Thoracic aorta (tissue), 2 donors: Measurements from ENCODE around the gene LAMB2. TPM values are rescaled to one million over a fixed set of nuclear protein-coding genes. Genes with fewer than 3 reads are reported as not detected.

Experiments used
- ATAC-seq: fragments of 150-250 bp; one replicate; pipeline ENCODE4 v1.8.0; 2017; ENCODE audit warnings: low read depth; ENCODE audit not compliant: insufficient number of reproducible peaks, low FRiP score
- DNase-seq: peaks from one replicate; pipeline ENCODE4 v3.0.0-alpha.2; 2020; ENCODE audit warnings: low spot score
- H3K27ac ChIP-seq, 2 donors: fragments of 200-600 bp; sonication (generic); 1 replicate in 1 of 2; 2 replicates in 1 of 2; pipeline ENCODE4 v1.5.1; 2016; ENCODE audit warnings: mild to moderate bottlenecking in 2 of 2, moderate library complexity in 2 of 2
- H3K27me3 ChIP-seq: fragments of 200-600 bp; sonication (generic); replicated peaks from 2 replicates; pipeline ENCODE4 v1.6.0; 2016; ENCODE audit warnings: mild to moderate bottlenecking; ENCODE audit not compliant: insufficient read depth
- H3K36me3 ChIP-seq: fragments of 200-600 bp; sonication (generic); one replicate; pipeline ENCODE4 v1.5.1; 2016
- H3K4me1 ChIP-seq, 2 donors: fragments of 200-600 bp; sonication (generic); 1 replicate in 1 of 2; 2 replicates in 1 of 2; pipeline versions ENCODE4 v1.5.1 to v1.6.0; 2016; ENCODE audit warnings: low read depth in 2 of 2, mild to moderate bottlenecking in 1 of 2; ENCODE audit not compliant: control insufficient read depth in 1 of 2
- H3K4me3 ChIP-seq: fragments of 200-600 bp; sonication (generic); 2 replicates; pipeline ENCODE4 v1.5.1; 2016; ENCODE audit warnings: mild to moderate bottlenecking
- H3K9me3 ChIP-seq: fragments of 200-600 bp; sonication (generic); 2 replicates; pipeline ENCODE4 v1.5.1; 2016
- CTCF ChIP-seq: fragments of 200-600 bp; sonication (generic); IDR thresholded peaks from one replicate; pipeline ENCODE4 v1.5.1; 2019; ENCODE audit warnings: antibody characterized with exemption
- total RNA-seq, 2 donors: library from RNA; depleted of rRNA; stranded (reverse); fragments of >200 nt; gene quantifications; one replicate each; pipeline versions ENCODE4 v1.1.0 to v1.2.3, GENCODE V29; 2016

LAMB2 gene
- total RNA-seq, 2 donors from 2014 or later: 764 to 806 TPM

- peaks cover 14% of the 10 kb centered on the region for H3K36me3 ChIP-seq
- ATAC-seq: peak; percentile 79
- DNase-seq: peak; percentile 53
- peak; percentile 92 for TF ChIP-seq CTCF
- H3K4me1 ChIP-seq: peaks cover 21 to 50% of the 10 kb centered on the region in 2 donors
- H3K4me3 ChIP-seq: peak within 1 kb of the TSS; percentile 90
- H3K9me3 ChIP-seq: no peaks in the 10 kb centered on the region
- H3K27me3 ChIP-seq: no peaks in the 10 kb centered on the region
- H3K27ac ChIP-seq: peak within 1 kb of the TSS; percentile 76 to 83
These were observed 38.4 kb upstream of the LAMB2 start, which contains the start of gene KLHDC8B for GRCh38 chr3:49171119-49171774. KLHDC8B (plus strand) TSS chr3:49171598; CDS start chr3:49172770, 1,172 bp downstream.

- Histone ChIP-seq H3K9me3 (no peaks in the 10 kb centered on the region), H3K4me1 (peaks cover 21 to 50% of the 10 kb centered on the region in 2 donors), H3K27me3 (no peaks in the 10 kb centered on the region), H3K36me3 (peaks cover 14% of the 10 kb centered on the region), H3K27ac (peak overlapping the region; percentile 76 to 83), H3K4me3 (peak overlapping the region; percentile 90)
- ATAC-seq (no peak), DNase-seq (no peak)
- TF ChIP-seq CTCF: no peak
These were observed 37.9 kb upstream of the LAMB2 start for GRCh38 chr3:49170744-49171118.

- Histone ChIP-seq H3K9me3 (no peaks in the 10 kb centered on the region), H3K4me1 (peaks cover 7 to 40% of the 10 kb centered on the region in 2 donors), H3K27ac (peak overlapping the region; percentile 86 to 87), H3K27me3 (no peaks in the 10 kb centered on the region), H3K36me3 (peaks cover 16% of the 10 kb centered on the region), H3K4me3 (peak overlapping the region; percentile 95)
- DNase-seq (no peak), ATAC-seq (no peak)
- TF ChIP-seq CTCF: no peak
These were observed 34.1 kb upstream of the LAMB2 start for GRCh38 chr3:49166752-49167556.

- DNase-seq (no peak), ATAC-seq (no peak)
- H3K4me1 ChIP-seq: peaks cover 7 to 37% of the 10 kb centered on the region in 2 donors
These were observed 33.2 kb upstream of the LAMB2 start, which contains the start of gene CCDC71 for GRCh38 chr3:49165771-49166751. CCDC71 (minus strand) TSS chr3:49166331; CDS start chr3:49164208, 2,123 bp downstream.

More at GRCh38 chr3:49165771-49166751, 33.2 kb upstream of the LAMB2 start, which contains the start of gene CCDC71:
- Histone ChIP-seq H3K36me3 (peaks cover 16% of the 10 kb centered on the region), H3K4me3 (peak within 1 kb of the TSS; percentile 95), H3K27me3 (no peaks in the 10 kb centered on the region), H3K9me3 (no peaks in the 10 kb centered on the region), H3K27ac (peak within 1 kb of the TSS; percentile 86 to 87)
- TF ChIP-seq CTCF: no peak
